Breast epithelium (tissue), 4 donors: Measurements from ENCODE around the gene CHEK1. TPM values are rescaled to one million over a fixed set of nuclear protein-coding genes. Genes with fewer than 3 reads are reported as not detected.

Experiments
- DNase-seq, 2 donors: peaks; one replicate each; pipeline ENCODE4 v3.0.0-alpha.2; 2019; ENCODE audit warnings: low spot score in 2 of 2
- H3K27ac ChIP-seq, 2 donors: fragments of 200-600 bp; sonication (generic) in 1 of 2; one replicate each; pipeline ENCODE4 v1.5.1; 2016 to 2019; ENCODE audit warnings: mild to moderate bottlenecking in 1 of 2
- H3K27me3 ChIP-seq, 2 donors: fragments of 200-600 bp; sonication (generic) in 1 of 2; one replicate each; pipeline versions ENCODE4 v1.5.1 to v1.6.0; 2017 to 2019; ENCODE audit warnings: control low read depth in 1 of 2, mild to moderate bottlenecking in 1 of 2
- H3K36me3 ChIP-seq: fragments of 200-600 bp; one replicate; pipeline ENCODE4 v1.5.1; 2019
- H3K4me1 ChIP-seq, 2 donors: fragments of 200-600 bp; sonication (generic); one replicate each; pipeline ENCODE4 v1.5.1; 2016 to 2019; ENCODE audit warnings: control low read depth in 1 of 2
- H3K4me3 ChIP-seq, 3 donors: fragments of 200-600 bp; sonication (generic); 1 replicate in 2 of 3; 2 replicates in 1 of 3; pipeline ENCODE4 v1.5.1; 2016 to 2019; ENCODE audit warnings: mild to moderate bottlenecking in 3 of 3, moderate library complexity in 2 of 3
- H3K9me3 ChIP-seq, 2 donors: fragments of 200-600 bp; sonication (generic) in 1 of 2; one replicate each; pipeline ENCODE4 v1.5.1; 2016 to 2019; ENCODE audit warnings: control low read depth in 1 of 2
- POLR2A ChIP-seq: fragments of 450-650 bp; IDR thresholded peaks from one replicate; pipeline ENCODE4 v1.6.1; 2016; ENCODE audit warnings: antibody characterized with exemption, mild to moderate bottlenecking, moderate library complexity
- POLR2AphosphoS5 ChIP-seq, 3 donors: sonication (generic); formaldehyde crosslinking; IDR thresholded peaks; one replicate each; pipeline ENCODE4 v1.6.1; 2017; ENCODE audit warnings: antibody characterized with exemption in 3 of 3
- intact Hi-C: fragments of 100-400 bp; cut with DNase I; formaldehyde crosslinking; loops from one replicate; pipeline ENCODE4 v1.15.1; 2023; ENCODE audit warnings: low total_unique reads
- total RNA-seq, 3 donors: library from RNA; depleted of rRNA; stranded (reverse); fragments of >200 nt; gene quantifications; one replicate each; pipeline ENCODE4 v1.1.0, GENCODE V29; 2016
- TF ChIP-seq, protein P1 (sequence below), 3 donors: fragments of 450-650 bp; IDR thresholded peaks; one replicate each; pipeline ENCODE4 v1.5.1; 2016 to 2017; ENCODE audit warnings: antibody characterized with exemption in 3 of 3, mild to moderate bottlenecking in 3 of 3, moderate library complexity in 3 of 3

CHEK1 gene
- total RNA-seq, 3 donors from 2014 or later = 3.1 to 6.6 (median 3.2) TPM

- H3K4me1 ChIP-seq = peaks cover 0 to 8% of the 10 kb centered on the region in 2 donors
- DNase-seq = no peak
- no peak for TF ChIP-seq POLR2A
- TF ChIP-seq, protein P1, sequence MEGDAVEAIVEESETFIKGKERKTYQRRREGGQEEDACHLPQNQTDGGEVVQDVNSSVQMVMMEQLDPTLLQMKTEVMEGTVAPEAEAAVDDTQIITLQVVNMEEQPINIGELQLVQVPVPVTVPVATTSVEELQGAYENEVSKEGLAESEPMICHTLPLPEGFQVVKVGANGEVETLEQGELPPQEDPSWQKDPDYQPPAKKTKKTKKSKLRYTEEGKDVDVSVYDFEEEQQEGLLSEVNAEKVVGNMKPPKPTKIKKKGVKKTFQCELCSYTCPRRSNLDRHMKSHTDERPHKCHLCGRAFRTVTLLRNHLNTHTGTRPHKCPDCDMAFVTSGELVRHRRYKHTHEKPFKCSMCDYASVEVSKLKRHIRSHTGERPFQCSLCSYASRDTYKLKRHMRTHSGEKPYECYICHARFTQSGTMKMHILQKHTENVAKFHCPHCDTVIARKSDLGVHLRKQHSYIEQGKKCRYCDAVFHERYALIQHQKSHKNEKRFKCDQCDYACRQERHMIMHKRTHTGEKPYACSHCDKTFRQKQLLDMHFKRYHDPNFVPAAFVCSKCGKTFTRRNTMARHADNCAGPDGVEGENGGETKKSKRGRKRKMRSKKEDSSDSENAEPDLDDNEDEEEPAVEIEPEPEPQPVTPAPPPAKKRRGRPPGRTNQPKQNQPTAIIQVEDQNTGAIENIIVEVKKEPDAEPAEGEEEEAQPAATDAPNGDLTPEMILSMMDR (IDR thresholded peaks at IDR 0.05) = no peak
- no peak for TF ChIP-seq POLR2AphosphoS5 (IDR thresholded peaks at IDR 0.05)
- intact Hi-C loops = no loop called here
- H3K36me3 ChIP-seq = no peaks in the 10 kb centered on the region
- no peaks in the 10 kb centered on the region for H3K27me3 ChIP-seq
- peak overlapping the region; percentile 87 to 98 for H3K27ac ChIP-seq
- peak overlapping the region; percentile 86 to 94 (median 91) for H3K4me3 ChIP-seq
- H3K9me3 ChIP-seq = no peaks in the 10 kb centered on the region
Measured at GRCh38 chr11:125593114-125593820, 31.7 kb upstream of the CHEK1 start.

GRCh38 chr11:125594958-125595357 lies 30.0 kb upstream of the CHEK1 start:
- Histone ChIP-seq H3K27ac (no peak overlapping the region), H3K9me3 (no peaks in the 10 kb centered on the region), H3K4me3 (no peak overlapping the region), H3K4me1 (peaks cover 0 to 8% of the 10 kb centered on the region in 2 donors), H3K27me3 (no peaks in the 10 kb centered on the region), H3K36me3 (peaks cover 4% of the 10 kb centered on the region)
- intact Hi-C loops = no loop called here
- TF ChIP-seq POLR2AphosphoS5 (IDR thresholded peaks at IDR 0.05) (no peak), POLR2A (no peak)
- TF ChIP-seq, protein P1 (IDR thresholded peaks at IDR 0.05) = no peak
- no peak for DNase-seq

GRCh38 chr11:125600663-125601062 lies 24.3 kb upstream of the CHEK1 start:
- Histone ChIP-seq H3K36me3 (peaks cover 20% of the 10 kb centered on the region), H3K27ac (no peak overlapping the region), H3K9me3 (no peaks in the 10 kb centered on the region), H3K4me3 (no peak overlapping the region), H3K4me1 (no peaks in the 10 kb centered on the region), H3K27me3 (no peaks in the 10 kb centered on the region)
- no peak for DNase-seq
- intact Hi-C loops = no loop called here
- TF ChIP-seq POLR2AphosphoS5 (IDR thresholded peaks at IDR 0.05) (no peak), POLR2A (no peak)
- TF ChIP-seq, protein P1 (IDR thresholded peaks at IDR 0.05) = no peak

DNA sequence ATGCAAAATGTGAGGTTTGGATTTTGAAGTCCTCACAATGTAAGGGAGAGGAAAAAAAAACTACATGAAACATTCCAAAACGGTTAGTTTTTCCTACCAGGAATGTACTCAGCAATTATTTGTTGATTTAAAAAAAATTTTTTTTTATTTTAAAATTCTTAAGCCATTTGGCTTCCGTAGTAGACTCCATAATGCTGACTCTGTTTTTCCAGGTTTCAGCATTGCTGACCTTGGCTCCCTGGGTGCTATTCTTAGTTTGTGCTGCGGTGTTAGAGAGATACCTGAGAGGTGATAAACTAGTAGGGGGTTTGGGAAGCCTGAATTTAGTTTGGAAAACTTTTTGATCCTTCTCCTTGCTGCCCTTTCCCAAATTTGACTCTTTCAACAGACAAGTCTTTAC lies 21.8 kb upstream of the CHEK1 start:
- Histone ChIP-seq H3K27me3 (no peaks in the 10 kb centered on the region), H3K36me3 (peaks cover 20% of the 10 kb centered on the region), H3K4me1 (no peaks in the 10 kb centered on the region), H3K27ac (no peak overlapping the region), H3K4me3 (no peak overlapping the region), H3K9me3 (no peaks in the 10 kb centered on the region)
- TF ChIP-seq POLR2AphosphoS5 (IDR thresholded peaks at IDR 0.05) (no peak), POLR2A (no peak)
- TF ChIP-seq, protein P1 (IDR thresholded peaks at IDR 0.05) = no peak
- intact Hi-C loops = no loop called here
- DNase-seq = no peak

- intact Hi-C loops = no loop called here
- Histone ChIP-seq H3K4me1 (no peaks in the 10 kb centered on the region), H3K36me3 (peaks cover 25% of the 10 kb centered on the region), H3K27ac (no peak overlapping the region), H3K27me3 (no peaks in the 10 kb centered on the region), H3K4me3 (no peak overlapping the region), H3K9me3 (no peaks in the 10 kb centered on the region)
- DNase-seq = no peak
- TF ChIP-seq, protein P1 (IDR thresholded peaks at IDR 0.05) = no peak
- no peak for TF ChIP-seq POLR2AphosphoS5 (IDR thresholded peaks at IDR 0.05)
Measured at GRCh38 chr11:125605417-125605816, 19.5 kb upstream of the CHEK1 start.
